Sigmoid colon (tissue), 7 donors: ENCODE measurements around the gene SGSM1. TPM values are rescaled to one million over a fixed set of nuclear protein-coding genes. Genes with fewer than 3 reads are reported as not detected.

Experiments used
- DNase-seq: peaks from one replicate; pipeline ENCODE4 v3.0.0-alpha.2; 2019
- H3K27ac ChIP-seq, 4 donors: fragments of 200-600 bp; sonication (generic); one replicate each; pipeline ENCODE4 v1.5.1; 2016 to 2019; ENCODE audit warnings: mild to moderate bottlenecking in 1 of 4
- H3K27me3 ChIP-seq, 3 donors: fragments of 200-600 bp; sonication (generic); one replicate each; pipeline ENCODE4 v1.5.1; 2019; ENCODE audit warnings: mild to moderate bottlenecking in 1 of 3
- H3K36me3 ChIP-seq, 4 donors: fragments of 200-600 bp; sonication (generic); one replicate each; pipeline ENCODE4 v1.5.1; 2016 to 2019
- H3K4me1 ChIP-seq, 4 donors: fragments of 200-600 bp; sonication (generic); one replicate each; pipeline ENCODE4 v1.5.1; 2017 to 2019
- H3K4me3 ChIP-seq, 4 donors: fragments of 200-600 bp; sonication (generic); one replicate each; pipeline ENCODE4 v1.5.1; 2017 to 2019; ENCODE audit warnings: mild to moderate bottlenecking in 2 of 4, moderate library complexity in 1 of 4
- H3K9me3 ChIP-seq, 4 donors: fragments of 200-600 bp in 3 of 4; sonication (generic) in 3 of 4; one replicate each; pipeline versions ENCODE4 v1.5.1 to v1.6.1; 2013 to 2019
- CTCF ChIP-seq, 4 experiments: fragments of 450-650 bp in 3 of 4; fragments of 200-600 bp in 1 of 4; IDR thresholded peaks; one replicate each; pipeline ENCODE4 v1.5.1; 2016 to 2019; ENCODE audit warnings: antibody characterized with exemption in 4 of 4, mild to moderate bottlenecking in 3 of 4, moderate library complexity in 2 of 4
- EP300 ChIP-seq, 4 donors: sonication (generic); formaldehyde crosslinking; IDR thresholded peaks; one replicate each; pipeline ENCODE4 v1.6.1; 2017; ENCODE audit warnings: antibody characterized with exemption in 4 of 4
- POLR2A ChIP-seq, 2 donors: fragments of 450-650 bp; IDR thresholded peaks; one replicate each; pipeline ENCODE4 v1.6.1; 2016; ENCODE audit warnings: antibody characterized with exemption in 2 of 2, mild to moderate bottlenecking in 2 of 2, moderate library complexity in 2 of 2
- POLR2AphosphoS5 ChIP-seq, 4 donors: sonication (generic); formaldehyde crosslinking; IDR thresholded peaks; one replicate each; pipeline ENCODE4 v1.6.1; 2017; ENCODE audit warnings: antibody characterized with exemption in 4 of 4
- WGBS, 2 donors: extraction: QIAGEN DNeasy Blood & Tissue Kit; methylation state at CpG; one replicate each; pipeline ENCODE4 v1.1.7; 2013; 5-methylcytosine and 5-hydroxymethylcytosine counted together
- intact Hi-C: fragments of 100-400 bp; cut with DNase I; formaldehyde crosslinking; loops from one replicate; pipeline ENCODE4 v1.15.1; 2023
- polyA plus RNA-seq, 3 donors: library from polyadenylated mRNA; stranded (reverse); fragments of 200-250 nt; gene quantifications; one replicate each; pipeline ENCODE4 v1.2.3, GENCODE V29; 2013
- total RNA-seq, 4 donors: library from RNA; depleted of rRNA; stranded (reverse); fragments of >200 nt; gene quantifications; one replicate each; pipeline ENCODE4 v1.1.0, GENCODE V29; 2016
- donor health status: healthy with polysubstance abuse.
- donor health status: Bipolar disorder and iron deficiency.
- donor health status: healthy.

SGSM1 gene
- total and polyA plus RNA-seq, 7 donors: 0.46 to 3.6 (median 2.3) TPM

GRCh38 chr22:24964441-24964840 lies 158.4 kb downstream of the SGSM1 start:
- H3K27ac ChIP-seq: no peak overlapping the region
- DNase-seq: no peak
- WGBS, 2 donors: 96 to 97% methylated on average over 3 of the region's 3 CpGs
- intact Hi-C loops: no loop called here
- H3K4me1 ChIP-seq: peaks cover 0 to under 1% (median 0%) of the 10 kb centered on the region in 4 donors
- no peaks in the 10 kb centered on the region for H3K36me3 ChIP-seq
- no peaks in the 10 kb centered on the region for H3K27me3 ChIP-seq
- no peak for TF ChIP-seq POLR2A (IDR thresholded peaks at IDR 0.05)
- TF ChIP-seq CTCF (IDR thresholded peaks at IDR 0.05): no peak
- no peak for TF ChIP-seq EP300 (IDR thresholded peaks at IDR 0.05)
- no peak for TF ChIP-seq POLR2AphosphoS5 (IDR thresholded peaks at IDR 0.05)
- no peaks in the 10 kb centered on the region for H3K9me3 ChIP-seq
- H3K4me3 ChIP-seq: no peak overlapping the region

GRCh38 chr22:24965822-24966626 lies 160.0 kb downstream of the SGSM1 start:
- Histone ChIP-seq H3K4me1 (peaks cover 0 to 6% (median 2%) of the 10 kb centered on the region in 4 donors), H3K27ac (peak overlapping the region in 2 of 4 donors; percentile 35 to 36), H3K36me3 (no peaks in the 10 kb centered on the region), H3K9me3 (no peaks in the 10 kb centered on the region), H3K27me3 (no peaks in the 10 kb centered on the region), H3K4me3 (no peak overlapping the region)
- DNase-seq: no peak
- intact Hi-C loops: no loop called here
- TF ChIP-seq EP300 (IDR thresholded peaks at IDR 0.05) (no peak), POLR2A (IDR thresholded peaks at IDR 0.05) (no peak), POLR2AphosphoS5 (IDR thresholded peaks at IDR 0.05) (no peak), CTCF (IDR thresholded peaks at IDR 0.05) (no peak)
- 17 to 67% methylated on average over 9 of the region's 9 CpGs for WGBS, 2 donors

- Histone ChIP-seq H3K4me1 (peaks cover 0 to 6% (median 2%) of the 10 kb centered on the region in 4 donors), H3K36me3 (no peaks in the 10 kb centered on the region), H3K9me3 (no peaks in the 10 kb centered on the region), H3K4me3 (no peak overlapping the region), H3K27me3 (no peaks in the 10 kb centered on the region), H3K27ac (no peak overlapping the region)
- 89 to 91% methylated on average over 8 of the region's 8 CpGs for WGBS, 2 donors
- TF ChIP-seq POLR2A (IDR thresholded peaks at IDR 0.05) (no peak), CTCF (IDR thresholded peaks at IDR 0.05) (no peak), POLR2AphosphoS5 (IDR thresholded peaks at IDR 0.05) (no peak), EP300 (IDR thresholded peaks at IDR 0.05) (no peak)
- DNase-seq: no peak
- intact Hi-C loops: no loop called here
Observed at GRCh38 chr22:24968066-24968561, 162.1 kb downstream of the SGSM1 start.

GRCh38 chr22:24969560-24970301 lies 163.7 kb downstream of the SGSM1 start:
- no peaks in the 10 kb centered on the region for H3K36me3 ChIP-seq

More at GRCh38 chr22:24969560-24970301, 163.7 kb downstream of the SGSM1 start:
- TF ChIP-seq POLR2AphosphoS5 (IDR thresholded peaks at IDR 0.05): no peak
- no peak for TF ChIP-seq CTCF (IDR thresholded peaks at IDR 0.05)
- no peak for TF ChIP-seq EP300 (IDR thresholded peaks at IDR 0.05)
- no peak for TF ChIP-seq POLR2A (IDR thresholded peaks at IDR 0.05)
- no peaks in the 10 kb centered on the region for H3K27me3 ChIP-seq
- peaks cover 0 to 6% (median 2%) of the 10 kb centered on the region in 4 donors for H3K4me1 ChIP-seq
- H3K4me3 ChIP-seq: no peak overlapping the region
- H3K27ac ChIP-seq: peak overlapping the region; percentile 12 to 42 (median 37)
- no peak for DNase-seq
- intact Hi-C loops: no loop called here
- no peaks in the 10 kb centered on the region for H3K9me3 ChIP-seq
- 65 to 69% methylated on average over 12 of the region's 12 CpGs for WGBS, 2 donors
